ENCODE measurements around the gene STK11IP.
A peak's percentile ranks its signal among the peaks of the same experiment; 100 is the strongest.

STK11IP gene

DNA sequence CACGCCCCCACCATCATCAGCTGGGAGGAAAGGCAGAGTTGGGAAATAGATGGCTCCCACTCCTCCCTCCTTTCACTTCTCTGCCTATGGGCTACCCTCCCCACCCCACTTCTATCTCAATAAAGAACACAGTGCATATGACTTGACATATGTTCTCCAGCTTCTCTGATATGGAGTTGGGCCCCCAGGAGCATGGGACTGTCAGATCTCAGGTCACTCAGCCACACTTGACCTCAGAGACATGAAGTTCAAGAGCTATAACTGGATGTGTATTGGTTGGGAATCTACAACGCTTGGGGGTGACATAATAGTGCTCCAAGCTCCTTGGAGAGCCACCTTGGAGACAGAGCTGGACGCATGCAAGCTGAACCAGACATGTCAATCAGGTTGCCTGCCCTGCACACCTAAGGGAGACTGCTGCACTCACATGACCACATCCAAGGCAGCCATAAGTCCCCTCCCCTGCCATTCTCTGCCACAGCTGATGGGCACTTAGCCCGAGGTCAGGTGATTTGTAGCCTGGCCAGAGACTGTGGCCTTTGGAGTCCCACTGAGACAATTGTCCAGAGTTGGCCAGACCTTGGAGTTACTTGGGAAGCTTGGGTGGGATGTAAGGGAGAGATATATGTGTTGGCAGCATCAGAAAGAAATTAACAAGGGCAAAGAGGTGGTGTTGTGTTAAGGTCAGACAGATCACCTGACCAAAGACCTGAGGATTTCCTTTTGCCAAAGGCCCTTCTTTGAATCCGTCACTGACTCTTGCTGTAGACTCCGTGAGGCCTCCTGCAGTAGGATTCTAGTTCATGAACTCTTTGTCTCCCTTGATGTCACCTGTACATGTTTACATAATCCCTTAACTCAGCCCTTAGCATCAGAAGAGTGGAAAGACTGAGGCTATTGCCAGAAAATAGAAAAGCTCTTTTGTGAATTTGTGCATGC lies 21.8 kb upstream of the STK11IP start:
- Mint-ChIP-seq H3K36me3 (ENCODE audit: low read depth) (no peaks in the 10 kb centered on the region), H3K4me1 (peaks cover 66% of the 10 kb centered on the region), H3K9me3 (no peaks in the 10 kb centered on the region), H3K27me3 (ENCODE audit: low read depth, poor library complexity) (peaks cover 17% of the 10 kb centered on the region), H3K27ac (peak overlapping the region; percentile 88), H3K4me3 (peak overlapping the region; percentile 54)
- TF ChIP-seq, protein P1, sequence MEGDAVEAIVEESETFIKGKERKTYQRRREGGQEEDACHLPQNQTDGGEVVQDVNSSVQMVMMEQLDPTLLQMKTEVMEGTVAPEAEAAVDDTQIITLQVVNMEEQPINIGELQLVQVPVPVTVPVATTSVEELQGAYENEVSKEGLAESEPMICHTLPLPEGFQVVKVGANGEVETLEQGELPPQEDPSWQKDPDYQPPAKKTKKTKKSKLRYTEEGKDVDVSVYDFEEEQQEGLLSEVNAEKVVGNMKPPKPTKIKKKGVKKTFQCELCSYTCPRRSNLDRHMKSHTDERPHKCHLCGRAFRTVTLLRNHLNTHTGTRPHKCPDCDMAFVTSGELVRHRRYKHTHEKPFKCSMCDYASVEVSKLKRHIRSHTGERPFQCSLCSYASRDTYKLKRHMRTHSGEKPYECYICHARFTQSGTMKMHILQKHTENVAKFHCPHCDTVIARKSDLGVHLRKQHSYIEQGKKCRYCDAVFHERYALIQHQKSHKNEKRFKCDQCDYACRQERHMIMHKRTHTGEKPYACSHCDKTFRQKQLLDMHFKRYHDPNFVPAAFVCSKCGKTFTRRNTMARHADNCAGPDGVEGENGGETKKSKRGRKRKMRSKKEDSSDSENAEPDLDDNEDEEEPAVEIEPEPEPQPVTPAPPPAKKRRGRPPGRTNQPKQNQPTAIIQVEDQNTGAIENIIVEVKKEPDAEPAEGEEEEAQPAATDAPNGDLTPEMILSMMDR (IDR thresholded peaks at IDR 0.05): no peak
- no peak for DNase-seq

DNA sequence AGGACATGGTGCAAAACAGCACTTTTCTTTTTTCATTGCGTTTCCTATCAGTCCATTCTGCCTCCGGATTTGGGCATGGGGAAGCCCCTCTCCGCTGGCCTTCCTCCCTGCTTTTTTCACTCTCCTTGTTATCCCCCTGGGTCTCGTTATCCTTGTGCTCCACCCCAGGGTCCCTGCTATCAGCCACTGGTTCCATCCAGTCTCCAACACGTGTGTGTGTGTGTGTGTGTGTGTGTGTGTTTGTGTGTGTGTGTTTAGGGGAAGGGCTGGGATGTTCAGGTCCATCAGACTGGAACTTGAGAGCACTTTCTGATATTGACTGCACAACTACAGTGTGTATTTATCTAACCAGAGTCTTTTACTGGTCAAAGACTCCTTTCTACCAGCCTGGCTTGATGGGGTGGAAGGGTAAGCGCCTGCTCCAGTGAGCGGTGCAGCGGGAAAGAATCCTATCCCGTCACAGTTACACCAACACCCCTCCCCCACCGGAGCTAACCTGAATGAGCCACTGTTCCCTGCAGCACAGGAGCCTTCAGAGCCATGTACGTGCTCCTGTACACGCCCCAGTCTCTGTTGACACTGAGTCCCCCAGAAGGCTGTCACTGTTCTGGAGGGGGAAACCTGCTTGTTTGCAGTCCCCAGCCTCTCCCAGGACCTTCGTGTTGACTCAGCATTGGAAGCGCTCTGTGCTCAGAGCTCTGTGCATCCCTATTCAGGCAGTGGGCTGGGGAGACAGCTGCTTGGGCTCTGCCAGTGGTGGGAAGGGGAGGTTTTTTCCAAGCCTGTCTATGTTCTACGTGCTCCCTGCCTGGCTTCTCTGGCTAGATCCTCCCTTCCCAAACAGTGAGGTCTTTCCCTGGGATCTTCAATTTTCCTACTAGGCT lies 20.9 kb upstream of the STK11IP start:
- H3K4me3 Mint-ChIP-seq: peak overlapping the region; percentile 54
- H3K27me3 Mint-ChIP-seq (ENCODE audit: low read depth, poor library complexity): peaks cover 17% of the 10 kb centered on the region
- no peaks in the 10 kb centered on the region for H3K36me3 Mint-ChIP-seq (ENCODE audit: low read depth)
- TF ChIP-seq, protein P1 (IDR thresholded peaks at IDR 0.05): no peak
- no peaks in the 10 kb centered on the region for H3K9me3 Mint-ChIP-seq
- H3K27ac Mint-ChIP-seq: peak overlapping the region; percentile 88
- peak; percentile 73 for DNase-seq
- H3K4me1 Mint-ChIP-seq: peaks cover 64% of the 10 kb centered on the region

DNA sequence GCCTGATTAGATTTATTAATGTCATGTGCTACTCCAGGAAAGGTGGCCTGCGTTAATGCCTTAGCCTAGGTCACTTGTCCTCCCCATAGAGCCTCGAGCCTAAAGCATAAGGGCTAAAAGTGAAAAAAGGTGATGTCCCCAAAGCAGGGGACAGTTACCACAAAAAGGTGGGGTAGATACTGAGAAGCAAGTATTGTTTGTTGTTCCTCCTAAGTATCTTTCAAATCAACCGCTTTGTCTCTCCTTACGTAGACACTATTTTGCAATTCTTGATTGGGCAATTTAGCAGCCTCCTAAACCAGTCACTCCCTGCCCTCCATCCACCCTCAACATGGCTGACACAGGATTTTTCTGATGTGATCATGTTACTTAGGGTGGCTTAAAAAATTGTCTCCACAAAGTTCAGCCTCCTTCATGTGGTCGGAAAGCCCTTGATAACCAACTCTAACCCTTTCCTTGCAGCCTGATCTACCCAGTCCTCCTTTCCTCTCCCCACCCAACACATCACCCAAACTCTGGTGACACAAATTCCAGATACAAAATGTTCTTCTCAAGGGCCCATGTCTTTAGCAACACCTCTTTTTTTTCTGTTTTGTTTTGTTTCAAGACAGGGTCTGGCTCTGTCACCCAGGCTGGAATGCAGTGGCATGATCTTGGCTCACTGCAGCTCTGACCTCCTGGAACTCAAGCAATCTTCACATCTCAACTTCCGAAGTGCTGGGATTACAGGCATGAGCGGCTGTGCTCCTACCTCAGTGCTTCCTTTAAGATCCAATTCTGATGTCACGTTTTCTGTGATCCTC lies 18.6 kb upstream of the STK11IP start:
- no peak for DNase-seq
- Mint-ChIP-seq H3K27me3 (ENCODE audit: low read depth, poor library complexity) (peaks cover 26% of the 10 kb centered on the region), H3K36me3 (ENCODE audit: low read depth) (no peaks in the 10 kb centered on the region), H3K27ac (peak overlapping the region; percentile 3), H3K4me1 (peaks cover 51% of the 10 kb centered on the region), H3K4me3 (peak overlapping the region; percentile 51), H3K9me3 (no peaks in the 10 kb centered on the region)
- TF ChIP-seq, protein P1 (IDR thresholded peaks at IDR 0.05): no peak

DNA sequence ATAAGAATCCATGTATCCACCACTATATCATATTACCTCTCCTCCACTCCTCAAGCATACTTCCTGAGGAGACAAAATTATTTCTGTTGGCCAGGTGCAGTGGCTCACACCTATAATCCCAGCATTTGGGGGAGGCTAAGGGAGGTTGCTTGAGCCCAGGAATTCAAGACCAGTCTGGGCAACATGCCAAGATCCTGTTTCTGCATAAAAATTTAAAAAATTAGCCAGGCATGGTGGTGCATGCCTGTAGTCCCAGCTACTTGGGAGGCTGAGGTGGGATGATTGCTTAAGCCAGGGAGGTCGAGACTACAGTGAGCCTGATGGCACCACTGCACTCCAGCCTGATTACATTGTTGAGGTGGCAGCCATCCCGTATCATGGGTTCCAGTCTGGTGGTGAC lies 16.3 kb upstream of the STK11IP start:
- TF ChIP-seq, protein P1 (IDR thresholded peaks at IDR 0.05): no peak

DNA sequence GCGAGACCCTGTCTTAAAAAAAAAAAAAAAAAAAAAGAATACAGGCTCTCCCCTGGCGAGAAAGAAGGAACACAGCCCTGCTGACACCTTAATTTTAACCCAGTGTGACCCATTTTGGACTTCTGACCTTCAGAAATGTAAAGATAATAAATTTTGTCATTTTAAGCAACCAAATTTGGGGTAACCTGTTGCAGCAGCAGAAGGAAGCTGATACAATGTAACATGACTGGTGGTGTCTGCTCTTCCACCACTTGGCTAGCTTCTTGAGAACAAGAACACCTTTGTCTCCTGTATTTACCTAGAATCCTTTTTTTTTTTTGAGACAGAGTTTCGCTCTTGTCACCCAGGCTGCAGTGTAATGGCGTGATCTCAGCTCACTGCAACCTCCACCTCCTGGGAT lies 6.6 kb upstream of the STK11IP start:
- TF ChIP-seq, protein P1 (IDR thresholded peaks at IDR 0.05): no peak
- no peaks in the 10 kb centered on the region for H3K36me3 Mint-ChIP-seq (ENCODE audit: low read depth)
- H3K27ac Mint-ChIP-seq: no peak overlapping the region
- DNase-seq: no peak
- no peaks in the 10 kb centered on the region for H3K9me3 Mint-ChIP-seq
- peaks cover 44% of the 10 kb centered on the region for H3K27me3 Mint-ChIP-seq (ENCODE audit: low read depth, poor library complexity)
- H3K4me1 Mint-ChIP-seq: peaks cover 33% of the 10 kb centered on the region
- H3K4me3 Mint-ChIP-seq: no peak overlapping the region

More for the DNA sequence above, 16.3 kb upstream of the STK11IP start:
- H3K4me1 Mint-ChIP-seq: peaks cover 37% of the 10 kb centered on the region
- H3K4me3 Mint-ChIP-seq: no peak overlapping the region
- no peak overlapping the region for H3K27ac Mint-ChIP-seq
- no peaks in the 10 kb centered on the region for H3K9me3 Mint-ChIP-seq
- no peak for DNase-seq
- H3K27me3 Mint-ChIP-seq (ENCODE audit: low read depth, poor library complexity): peaks cover 41% of the 10 kb centered on the region
- no peaks in the 10 kb centered on the region for H3K36me3 Mint-ChIP-seq (ENCODE audit: low read depth)
